GOT3 (cell line): Measurements from ENCODE around the gene UPF2.
A peak's percentile ranks its signal among the peaks of the same experiment; 100 is the strongest.
"Not testable (repeated sequence)": the region's sequence is repeated elsewhere in the genome, so short reads cannot be mapped to it uniquely, and the experiment has no call there.

ENCODE experiments used
- DNase-seq: peaks from one replicate; lab custom pipeline; 2025; ENCODE audit warnings: mixed read lengths; lab: John Stamatoyannopoulos, UW

The UPF2 gene, protein sequence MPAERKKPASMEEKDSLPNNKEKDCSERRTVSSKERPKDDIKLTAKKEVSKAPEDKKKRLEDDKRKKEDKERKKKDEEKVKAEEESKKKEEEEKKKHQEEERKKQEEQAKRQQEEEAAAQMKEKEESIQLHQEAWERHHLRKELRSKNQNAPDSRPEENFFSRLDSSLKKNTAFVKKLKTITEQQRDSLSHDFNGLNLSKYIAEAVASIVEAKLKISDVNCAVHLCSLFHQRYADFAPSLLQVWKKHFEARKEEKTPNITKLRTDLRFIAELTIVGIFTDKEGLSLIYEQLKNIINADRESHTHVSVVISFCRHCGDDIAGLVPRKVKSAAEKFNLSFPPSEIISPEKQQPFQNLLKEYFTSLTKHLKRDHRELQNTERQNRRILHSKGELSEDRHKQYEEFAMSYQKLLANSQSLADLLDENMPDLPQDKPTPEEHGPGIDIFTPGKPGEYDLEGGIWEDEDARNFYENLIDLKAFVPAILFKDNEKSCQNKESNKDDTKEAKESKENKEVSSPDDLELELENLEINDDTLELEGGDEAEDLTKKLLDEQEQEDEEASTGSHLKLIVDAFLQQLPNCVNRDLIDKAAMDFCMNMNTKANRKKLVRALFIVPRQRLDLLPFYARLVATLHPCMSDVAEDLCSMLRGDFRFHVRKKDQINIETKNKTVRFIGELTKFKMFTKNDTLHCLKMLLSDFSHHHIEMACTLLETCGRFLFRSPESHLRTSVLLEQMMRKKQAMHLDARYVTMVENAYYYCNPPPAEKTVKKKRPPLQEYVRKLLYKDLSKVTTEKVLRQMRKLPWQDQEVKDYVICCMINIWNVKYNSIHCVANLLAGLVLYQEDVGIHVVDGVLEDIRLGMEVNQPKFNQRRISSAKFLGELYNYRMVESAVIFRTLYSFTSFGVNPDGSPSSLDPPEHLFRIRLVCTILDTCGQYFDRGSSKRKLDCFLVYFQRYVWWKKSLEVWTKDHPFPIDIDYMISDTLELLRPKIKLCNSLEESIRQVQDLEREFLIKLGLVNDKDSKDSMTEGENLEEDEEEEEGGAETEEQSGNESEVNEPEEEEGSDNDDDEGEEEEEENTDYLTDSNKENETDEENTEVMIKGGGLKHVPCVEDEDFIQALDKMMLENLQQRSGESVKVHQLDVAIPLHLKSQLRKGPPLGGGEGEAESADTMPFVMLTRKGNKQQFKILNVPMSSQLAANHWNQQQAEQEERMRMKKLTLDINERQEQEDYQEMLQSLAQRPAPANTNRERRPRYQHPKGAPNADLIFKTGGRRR

DNA sequence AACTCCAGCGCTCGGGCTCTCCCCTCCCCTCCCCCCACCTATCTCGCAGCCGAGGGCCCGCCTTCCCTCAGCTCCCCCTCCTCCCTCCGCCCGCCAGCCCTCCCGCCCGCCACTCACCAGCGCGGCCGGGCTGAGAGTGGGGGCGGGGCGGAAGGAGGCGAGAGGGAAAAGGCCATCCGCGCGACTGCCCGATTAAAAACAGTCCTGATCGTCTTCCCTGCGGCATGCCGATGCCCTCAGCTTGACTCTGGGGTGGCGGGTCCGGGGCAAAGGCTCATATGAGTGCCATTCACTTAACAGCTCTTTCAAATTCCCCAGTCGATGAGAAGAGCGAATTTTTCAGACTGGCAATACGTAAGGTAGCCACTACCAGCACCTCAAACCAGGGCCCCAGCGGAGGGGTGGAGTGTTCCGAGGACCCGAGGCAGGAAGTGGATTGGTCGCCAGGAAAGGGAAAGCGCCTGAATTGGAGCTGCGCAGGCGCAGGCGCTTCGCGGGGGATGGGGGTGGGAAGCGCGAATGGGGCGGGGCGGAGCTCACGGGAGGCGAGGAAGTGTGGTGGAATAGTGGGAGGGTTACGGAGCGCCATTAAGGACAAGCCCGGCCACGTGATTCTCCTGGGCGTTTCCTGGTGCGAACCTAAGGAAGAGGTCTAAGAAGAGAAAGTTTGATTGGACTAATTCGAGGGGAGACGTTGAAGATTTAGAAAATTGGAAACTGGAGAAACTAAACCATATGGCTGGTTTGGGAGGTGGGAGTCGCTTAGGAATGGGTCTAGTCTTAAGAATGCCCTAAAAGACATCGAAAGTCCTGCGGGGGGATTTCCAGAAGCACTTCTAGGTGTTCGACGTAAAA is at the start of gene UPF2:
TSS of gene UPF2 (minus strand) at position 13 of the 855 bp plus-strand sequence. CDS start 7,386 bp downstream, outside the sequence.
- peak; percentile 93 for DNase-seq

DNA sequence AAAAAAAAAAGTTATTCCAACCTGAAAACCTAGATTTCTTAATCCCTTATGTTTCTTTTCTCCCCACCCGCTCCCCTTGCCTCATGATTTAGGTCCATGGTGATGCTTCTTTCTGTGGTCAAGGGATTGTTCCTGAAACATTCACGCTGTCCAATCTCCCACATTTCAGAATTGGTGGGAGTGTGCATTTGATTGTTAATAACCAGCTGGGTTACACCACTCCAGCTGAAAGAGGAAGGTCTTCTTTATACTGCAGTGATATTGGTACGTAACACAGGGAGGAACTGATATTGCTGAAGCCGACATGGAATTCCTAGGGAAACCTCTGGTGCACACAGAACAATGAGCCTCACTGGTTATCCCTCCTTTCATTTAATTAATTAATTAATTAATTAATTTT is 48.8 kb upstream of the UPF2 start:
- DNase-seq, result no peak

DNA sequence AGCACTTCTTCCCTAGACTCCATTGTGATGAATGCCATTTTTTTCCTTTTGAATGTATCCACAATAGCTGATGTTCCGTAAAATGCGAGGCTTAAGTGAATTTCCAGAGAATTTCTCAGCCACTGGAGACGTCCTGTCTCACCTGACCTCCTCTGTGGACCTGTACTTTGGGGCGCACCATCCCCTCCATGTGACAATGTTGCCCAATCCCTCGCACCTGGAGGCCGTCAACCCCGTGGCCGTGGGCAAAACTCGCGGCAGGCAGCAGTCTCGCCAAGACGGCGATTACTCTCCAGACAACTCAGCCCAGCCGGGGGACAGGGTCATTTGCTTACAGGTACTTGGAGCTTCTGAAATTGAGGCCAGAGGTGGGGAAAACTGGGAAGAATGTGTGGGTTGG is 46.3 kb upstream of the UPF2 start:
- DNase-seq, result no peak

DNA sequence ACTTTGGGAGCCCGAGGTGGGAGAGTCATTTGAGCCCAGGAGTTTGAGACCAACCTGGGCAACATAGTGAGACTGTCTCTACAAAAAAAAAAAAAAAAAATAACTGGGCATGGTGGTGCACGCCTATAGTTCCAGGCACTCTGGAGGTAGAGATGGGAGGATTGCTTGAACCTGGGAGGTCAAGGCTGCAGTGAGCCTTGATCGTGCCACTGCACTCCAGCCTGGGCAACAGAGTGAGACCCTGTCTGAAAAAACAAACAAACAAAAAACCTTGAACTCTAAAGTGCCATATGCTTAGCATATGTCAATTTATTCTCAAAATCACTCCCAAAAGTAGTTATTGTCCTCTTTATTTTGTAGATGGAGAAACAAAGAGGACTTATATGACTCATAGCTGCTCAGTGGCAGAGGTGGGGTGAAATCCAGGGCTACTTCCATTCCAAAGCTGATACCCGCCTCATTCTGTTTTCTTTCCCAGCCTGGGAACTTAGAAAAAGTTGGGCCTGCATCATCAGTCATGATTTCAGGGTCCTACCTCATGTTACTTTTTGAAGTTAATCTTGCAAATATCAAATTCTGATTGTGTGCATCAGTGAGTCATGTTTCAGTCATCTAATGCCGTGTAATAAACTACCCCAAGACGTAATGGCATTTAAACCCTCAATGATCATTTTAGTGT is 39.4 kb upstream of the UPF2 start:
- DNase-seq, result no peak

DNA sequence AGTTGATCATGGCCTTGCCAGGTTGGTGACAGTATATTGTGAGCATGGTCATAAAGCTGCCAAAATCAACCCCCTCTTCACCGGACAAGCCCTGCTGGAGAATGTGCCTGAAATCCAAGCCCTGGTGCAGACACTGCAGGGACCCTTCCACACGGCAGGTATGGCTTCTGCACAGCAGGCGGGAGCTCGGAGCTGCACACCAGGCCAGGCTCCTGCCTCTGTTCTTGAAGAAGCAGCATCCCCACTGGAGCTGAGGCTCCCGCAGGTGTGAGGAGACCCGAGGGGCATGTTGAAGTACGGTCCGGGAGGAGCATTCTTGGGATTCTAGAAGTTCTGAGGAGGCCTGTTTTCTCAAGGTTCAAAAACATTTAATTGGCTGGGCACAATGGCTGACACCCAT is 38.9 kb upstream of the UPF2 start:
- no peak for DNase-seq

DNA sequence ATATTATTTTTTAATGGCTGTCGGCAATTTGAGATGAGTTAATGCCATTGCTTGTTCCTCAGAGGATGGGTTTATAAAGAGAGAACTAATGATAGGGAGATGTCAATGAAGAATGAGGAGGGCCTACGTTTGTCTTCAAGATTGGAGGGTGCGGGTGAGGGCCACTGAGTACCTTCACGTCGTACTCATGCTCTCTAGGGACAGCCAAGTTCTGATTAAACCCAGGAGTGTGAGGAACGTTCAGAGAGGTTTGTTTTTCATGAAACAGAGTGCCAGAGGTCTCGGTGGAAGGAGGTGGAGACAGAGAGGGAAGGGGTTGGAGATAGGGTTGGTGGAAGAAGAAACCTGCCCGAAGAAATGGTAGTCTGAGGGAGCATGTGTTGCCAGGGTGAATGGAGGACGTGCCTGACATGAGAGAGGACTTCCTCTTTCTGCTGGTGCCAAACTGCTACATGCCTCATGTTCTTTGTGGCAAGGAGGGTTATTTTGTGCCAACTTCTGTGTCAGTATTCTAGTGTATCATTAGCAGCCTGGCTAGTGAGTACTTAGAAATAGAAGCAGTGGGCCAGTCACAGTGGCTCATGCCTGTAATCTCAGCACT is 35.1 kb upstream of the UPF2 start:
- no peak for DNase-seq

DNA sequence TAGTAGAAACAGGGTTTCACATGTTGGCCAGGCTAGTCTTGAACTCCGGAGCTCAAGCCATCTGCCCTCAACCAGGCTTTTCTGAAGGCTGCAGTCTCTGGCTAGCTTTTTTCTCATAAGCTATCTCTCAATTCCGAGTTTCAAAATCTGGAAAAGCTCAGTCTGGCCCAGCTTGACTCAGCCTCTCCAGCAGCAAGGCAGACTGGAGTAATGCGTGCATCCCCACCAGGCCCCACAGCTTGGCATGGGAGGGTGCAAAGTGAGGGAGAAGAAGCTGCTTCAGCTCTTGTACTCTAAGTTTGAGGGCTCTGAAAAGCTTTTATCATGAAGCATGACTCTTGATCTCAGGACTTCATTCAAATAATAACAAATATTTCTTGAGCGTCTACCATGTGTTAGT is 30.9 kb upstream of the UPF2 start:
- DNase-seq, result no peak

DNA sequence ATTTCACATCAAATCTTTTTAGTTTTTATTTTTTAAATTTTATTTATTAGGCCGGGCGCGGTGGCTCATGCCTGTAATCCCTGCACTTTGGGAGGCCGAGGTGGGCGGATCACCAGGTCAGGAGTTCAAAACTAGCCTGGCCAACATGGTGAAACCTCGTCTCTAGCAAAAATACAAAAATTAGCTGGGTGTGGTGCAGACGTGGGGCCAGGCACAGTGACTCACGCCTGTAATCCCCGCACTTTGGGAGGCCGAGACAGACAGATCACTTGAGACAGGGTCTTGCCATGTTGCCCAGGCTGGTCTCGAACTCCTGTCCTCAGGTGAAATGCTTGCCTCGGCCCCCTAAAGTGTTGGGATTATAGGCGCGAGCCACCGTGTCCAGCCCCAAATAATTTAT is 28.8 kb upstream of the UPF2 start:
- not testable (repeated sequence) for DNase-seq

DNA sequence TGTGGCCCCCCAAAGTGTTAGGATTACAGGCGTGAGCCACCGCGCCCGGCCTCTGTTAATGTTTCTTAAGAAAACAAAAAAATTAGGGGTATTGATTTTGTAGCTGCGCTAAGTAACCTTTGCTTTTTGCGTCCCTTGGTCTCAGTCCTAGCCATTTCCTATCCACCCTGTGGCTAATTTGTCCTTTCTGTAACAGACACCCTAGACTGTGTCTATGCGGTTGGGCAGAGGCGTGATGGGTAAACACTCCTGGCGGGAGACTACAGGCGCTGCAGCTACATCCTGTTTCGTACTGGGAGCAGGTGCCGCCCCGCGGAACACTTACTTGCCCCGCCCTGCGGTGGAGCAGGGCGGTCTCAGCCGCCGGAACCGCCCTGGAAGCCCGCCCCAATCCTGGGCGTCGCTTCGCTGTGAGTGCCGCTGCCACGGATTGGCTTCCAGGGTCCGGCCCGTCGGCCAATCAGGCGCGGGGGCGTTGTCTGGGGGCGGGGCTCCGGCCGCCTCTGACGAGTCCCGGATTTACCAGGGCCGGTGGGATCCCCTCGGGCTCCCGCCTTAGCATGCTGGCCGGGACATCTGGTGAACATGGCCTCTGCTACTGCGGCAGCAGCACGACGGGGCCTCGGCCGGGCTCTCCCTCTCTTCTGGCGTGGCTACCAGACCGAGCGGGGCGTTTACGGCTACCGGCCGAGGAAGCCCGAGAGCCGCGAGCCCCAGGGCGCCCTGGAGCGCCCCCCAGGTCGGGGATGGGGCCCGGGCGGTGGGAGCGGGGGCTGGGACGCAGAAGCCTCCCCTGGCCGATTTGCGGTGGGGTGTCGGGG is 26.1 kb upstream of the UPF2 start, which contains the start of gene DHTKD1:
TSS of gene DHTKD1 (plus strand) at position 506 of the 821 bp plus-strand sequence. CDS start at position 586, 80 bp downstream.
- peak; percentile 92 for DNase-seq

DNA sequence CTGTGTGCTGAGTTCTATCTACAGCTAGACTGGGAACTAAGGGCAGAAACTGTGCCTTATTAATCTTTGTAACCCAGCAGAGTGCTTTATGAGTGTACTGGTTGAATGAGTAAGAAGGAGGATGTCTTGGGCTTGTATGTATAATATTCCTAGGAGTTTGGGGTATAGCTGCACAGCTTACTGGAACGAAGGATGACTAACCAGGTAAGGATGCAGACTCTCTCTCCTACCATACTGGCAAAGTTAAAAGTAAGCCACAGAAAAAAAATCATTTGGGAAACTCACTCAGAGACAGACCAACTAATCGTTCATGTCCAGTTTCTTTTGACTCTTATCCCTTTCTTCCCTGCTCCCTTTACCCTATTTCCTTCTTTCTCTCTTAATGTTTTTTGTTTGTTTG is 24.7 kb upstream of the UPF2 start:
- no peak for DNase-seq

DNA sequence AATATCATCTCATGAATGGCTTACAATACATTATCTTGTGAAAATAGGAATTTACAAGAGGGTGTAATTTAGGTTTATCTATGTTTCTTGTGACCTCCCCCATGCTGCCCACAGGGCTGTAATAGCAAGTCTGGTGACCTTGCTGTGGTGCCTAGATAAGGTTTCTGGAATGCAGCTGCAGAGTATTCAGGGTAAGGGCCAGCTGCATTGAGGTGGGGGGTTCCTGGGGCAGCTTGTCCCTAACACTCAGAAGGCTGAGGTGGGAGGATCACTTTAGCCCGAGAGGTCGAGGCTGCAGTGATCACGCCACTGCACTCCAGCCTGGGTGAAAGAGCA is 20.8 kb upstream of the UPF2 start:
- no peak for DNase-seq

DNA sequence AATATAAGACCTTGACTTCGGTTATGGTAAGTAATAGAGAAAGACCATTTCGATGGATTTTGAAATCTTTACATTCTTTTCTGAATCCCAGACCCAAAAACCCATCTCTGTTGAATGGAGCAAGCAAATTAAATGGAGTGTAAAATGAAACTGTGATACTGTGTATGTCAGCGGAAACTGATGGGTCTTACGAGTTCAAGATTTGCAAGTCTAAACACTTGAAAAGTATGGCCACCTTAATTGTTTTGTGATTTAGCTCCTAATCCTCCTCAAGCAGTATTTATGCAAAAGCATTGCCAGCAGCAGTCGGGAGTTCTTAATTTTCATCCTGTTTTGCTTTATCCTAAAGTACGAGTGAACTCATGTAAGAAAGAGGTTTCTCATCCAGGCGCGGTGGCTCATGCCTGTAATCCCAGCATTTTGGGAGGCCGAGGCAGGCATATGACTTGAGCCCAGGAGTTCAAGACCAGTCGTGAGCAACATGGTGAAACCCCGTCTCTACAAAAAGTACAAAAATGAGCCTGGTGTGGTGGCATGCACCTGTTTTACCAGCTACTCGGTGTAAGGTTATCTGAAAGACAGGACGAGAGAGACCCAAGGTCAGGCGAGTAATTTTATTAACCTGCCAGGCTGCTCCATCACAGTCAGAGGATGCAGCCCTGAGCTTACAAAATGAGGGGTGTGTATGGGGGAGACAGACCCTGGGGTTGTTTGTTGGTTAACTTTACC is 20.3 kb upstream of the UPF2 start:
- DNase-seq, result no peak

DNA sequence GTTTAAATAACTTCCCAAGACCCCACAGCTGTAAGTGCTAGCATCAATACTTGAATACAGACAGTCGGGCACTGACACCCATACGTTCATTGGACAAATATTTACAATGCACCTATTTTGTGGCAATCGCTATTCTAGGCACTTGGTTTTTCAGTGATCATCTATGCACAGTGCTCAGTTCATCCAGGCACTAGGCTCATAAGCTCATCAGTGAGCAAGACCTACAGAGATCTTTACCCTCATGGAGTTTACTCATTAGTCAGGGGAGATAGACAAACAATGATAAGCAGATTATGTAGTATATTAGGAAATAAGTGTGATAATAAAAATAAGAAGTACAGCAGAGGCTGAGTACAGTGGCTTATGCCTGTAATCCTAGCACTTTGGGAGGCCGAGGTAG is 18.5 kb upstream of the UPF2 start:
- DNase-seq, result no peak

DNA sequence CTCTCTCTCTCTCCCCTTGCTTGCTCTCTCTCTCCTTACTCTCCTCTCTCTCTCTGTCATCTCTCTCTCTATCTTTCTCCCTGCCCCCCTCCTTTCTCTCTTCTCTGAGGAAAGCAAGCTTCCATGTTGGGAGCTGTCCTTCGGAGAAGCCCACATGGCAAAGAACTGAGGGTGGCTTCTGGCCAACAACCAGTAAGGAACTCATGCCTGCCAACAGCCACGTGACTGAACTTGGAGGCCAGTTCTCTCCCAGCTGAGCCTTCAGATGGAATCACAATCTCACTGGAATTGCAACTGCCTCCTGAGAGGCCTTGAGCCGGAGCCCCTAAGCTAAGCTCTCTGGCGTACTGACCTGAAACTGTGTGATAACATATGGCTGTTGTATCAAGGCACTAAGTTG is 14.1 kb upstream of the UPF2 start:
- no peak for DNase-seq

DNA sequence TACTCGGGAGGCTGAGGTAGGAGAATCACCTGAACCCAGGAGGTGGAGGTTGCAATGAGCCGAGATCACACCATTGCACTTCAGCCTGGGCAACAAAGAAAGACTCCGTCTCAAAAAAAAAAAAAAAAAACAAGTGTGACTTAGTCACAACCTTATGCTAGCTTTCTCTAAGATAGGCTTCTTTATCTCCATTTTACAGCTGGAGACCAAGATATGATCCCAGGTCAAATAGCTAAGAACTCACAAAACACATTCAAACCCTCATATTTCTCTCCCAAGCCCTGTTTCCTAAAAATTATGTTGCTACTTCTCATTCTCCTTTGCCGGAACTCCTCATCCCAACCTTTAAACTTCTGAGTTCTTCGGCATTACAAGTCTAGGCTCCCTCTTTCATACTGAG is 13.1 kb upstream of the UPF2 start:
- no peak for DNase-seq

DNA sequence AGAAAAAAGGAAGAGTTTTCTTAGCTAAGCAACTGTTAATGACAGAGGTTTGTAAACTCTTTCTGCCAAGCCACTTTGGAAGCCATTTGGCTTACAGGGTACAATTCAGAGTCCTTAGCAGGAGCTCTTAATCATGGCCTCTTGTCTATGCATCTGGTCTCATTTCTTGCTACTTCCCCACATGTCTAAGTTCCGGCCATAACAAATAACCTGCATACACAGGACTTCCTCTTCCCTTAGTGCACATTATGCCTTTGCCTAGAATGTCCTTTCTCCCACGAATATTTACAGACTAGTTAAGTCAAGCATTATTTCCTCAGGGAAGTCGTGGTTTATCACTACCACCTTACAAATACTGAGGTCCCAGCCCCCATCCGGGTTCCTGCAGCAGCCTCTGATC is 8.6 kb upstream of the UPF2 start:
- no peak for DNase-seq

DNA sequence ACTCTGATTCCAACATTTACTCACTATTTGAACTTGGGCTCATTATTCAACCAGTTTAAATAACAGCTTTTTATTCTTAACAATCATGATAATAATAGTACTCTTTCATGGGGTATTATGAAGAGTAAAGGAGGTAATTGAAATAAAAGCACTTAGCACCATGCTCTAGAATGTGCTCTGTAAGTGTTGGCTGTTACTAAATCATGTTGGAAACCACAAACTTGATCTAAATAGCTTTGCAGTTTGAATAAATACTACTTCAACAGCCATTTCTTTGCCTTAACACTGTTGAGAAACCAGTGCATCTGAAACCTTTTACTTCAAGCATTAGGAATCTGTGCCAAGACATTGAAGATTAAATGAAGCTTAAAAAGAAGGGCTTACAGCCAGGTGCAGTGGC is 7.9 kb upstream of the UPF2 start:
- no peak for DNase-seq

DNA sequence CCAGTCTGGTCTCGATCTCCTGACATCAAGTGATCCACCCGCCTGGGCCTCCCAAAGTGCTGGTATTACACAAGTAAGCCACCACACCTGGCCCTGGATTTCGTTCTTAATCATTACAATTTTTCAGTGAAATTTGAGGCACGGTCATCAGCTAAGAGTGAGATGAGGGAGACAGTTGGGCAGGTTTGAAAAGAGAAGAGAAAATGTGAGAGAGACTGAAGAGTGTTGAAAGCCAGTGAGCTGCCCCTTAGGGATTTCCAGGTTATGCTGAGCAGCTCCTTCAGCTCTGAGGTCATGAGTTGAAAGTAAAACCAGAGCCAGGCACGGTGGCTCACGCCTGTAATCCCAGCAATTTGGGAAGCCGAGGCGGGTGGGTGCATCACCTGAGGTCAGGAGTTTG is 5.9 kb upstream of the UPF2 start:
- no peak for DNase-seq

DNA sequence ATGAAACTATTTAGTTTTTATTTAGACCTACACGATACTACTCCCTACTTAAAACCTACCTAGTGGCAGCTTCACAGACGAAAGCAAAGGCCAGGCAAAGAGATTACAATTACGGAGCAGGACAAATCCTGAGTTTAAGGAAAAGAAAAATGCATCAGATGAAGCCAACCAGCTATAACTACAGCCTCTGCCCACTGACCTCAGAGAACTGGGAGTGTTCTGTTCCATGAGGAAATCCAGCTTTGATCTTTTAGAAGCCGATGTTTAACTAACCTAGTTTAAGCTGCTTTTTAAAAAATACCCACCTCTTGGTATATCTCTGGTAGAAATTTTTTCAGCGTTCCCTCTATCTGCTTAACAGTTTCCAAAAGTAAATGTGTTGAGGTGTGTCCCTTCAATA is 3.0 kb upstream of the UPF2 start:
- no peak for DNase-seq
